Measurements from ENCODE around the gene MTCP1.

MTCP1 gene

DNA sequence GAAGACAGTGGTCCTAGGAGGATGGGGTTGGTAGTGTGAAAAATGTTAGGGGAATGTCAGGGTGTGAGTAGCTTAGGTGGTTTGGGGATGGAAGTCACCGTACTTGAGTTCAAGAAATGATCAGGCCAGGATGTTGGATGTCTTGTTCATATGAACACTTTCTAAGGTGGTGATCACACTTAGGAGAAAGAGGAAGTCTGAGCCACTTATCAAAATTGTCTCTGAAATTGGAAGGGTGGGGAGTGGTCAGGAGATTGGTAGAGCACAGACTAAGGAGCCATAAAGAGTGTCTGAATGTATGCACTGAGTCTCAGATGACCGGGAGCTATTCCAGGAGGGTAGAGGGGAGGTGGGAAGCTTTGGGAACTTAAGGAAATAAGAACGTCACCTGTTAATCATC, 17.3 kb downstream of the MTCP1 start:
- DNase-seq = no peak

DNA sequence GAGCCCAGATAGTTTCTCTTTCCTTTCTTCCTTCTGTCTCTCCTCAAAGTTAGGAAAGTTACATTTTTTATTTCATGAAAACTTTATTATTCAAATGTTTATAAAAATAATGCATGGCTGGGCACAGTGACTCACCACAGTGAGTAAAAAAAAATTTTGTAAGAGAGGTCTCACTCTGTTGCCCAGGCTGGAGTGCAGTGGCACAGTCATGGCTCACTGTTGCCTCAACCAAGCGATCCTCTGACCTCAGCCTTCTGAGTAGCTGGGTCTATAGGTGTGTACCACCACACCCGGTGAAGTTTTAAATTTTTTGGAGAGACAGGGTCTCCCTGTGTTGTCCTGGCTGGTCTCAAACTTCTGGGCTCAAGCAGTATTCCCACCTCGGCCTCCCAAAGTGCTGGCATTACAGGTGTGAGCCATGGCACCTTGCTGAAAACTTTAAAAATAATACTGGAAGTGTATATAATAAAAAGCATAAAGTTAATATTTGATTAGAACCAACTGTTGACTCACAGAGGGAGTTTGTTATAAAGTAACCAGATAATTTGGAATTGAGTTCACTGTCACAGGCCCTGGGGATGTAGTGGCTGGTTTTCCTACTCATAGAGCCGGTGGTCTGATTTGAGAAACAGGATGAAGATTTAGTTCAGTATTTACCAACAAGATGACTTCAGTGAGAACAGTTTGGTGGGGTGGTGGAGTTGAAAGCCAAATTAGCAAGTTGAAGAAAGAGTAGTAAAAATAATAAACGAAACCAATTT, 18.0 kb downstream of the MTCP1 start:
- DNase-seq = no peak

DNA sequence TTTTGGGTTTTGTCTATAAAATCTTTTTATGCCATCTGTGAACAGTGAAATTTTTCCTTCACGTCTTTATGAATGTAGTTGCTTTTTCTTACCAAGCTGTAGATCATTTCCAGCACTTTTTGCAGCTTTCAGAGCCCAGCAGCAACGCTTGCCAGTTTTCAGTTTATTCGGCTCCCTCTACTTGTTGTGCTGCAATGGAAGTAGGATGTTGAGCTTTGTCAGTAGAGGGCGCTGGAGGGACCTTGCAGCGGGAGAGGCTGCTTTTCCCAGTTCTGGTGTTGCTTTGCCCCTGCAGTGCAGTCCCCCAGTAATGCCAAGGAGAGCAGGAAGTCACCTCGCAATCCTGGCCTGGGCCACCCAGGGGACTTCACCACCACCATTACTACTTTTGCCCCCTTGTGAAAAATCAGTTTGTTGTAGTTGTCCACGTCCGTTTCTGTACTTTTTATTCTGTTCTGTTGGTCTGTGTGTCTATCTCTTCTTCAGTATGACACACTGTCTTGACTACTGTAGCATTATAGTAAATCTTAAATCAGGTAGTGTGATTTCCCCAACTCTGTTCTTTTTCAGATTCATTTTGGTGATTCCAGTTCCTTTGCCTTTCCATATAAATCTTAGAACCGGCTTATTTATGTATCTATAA, 21.8 kb downstream of the MTCP1 start:
- peak; percentile 7 to 16 for DNase-seq

DNA sequence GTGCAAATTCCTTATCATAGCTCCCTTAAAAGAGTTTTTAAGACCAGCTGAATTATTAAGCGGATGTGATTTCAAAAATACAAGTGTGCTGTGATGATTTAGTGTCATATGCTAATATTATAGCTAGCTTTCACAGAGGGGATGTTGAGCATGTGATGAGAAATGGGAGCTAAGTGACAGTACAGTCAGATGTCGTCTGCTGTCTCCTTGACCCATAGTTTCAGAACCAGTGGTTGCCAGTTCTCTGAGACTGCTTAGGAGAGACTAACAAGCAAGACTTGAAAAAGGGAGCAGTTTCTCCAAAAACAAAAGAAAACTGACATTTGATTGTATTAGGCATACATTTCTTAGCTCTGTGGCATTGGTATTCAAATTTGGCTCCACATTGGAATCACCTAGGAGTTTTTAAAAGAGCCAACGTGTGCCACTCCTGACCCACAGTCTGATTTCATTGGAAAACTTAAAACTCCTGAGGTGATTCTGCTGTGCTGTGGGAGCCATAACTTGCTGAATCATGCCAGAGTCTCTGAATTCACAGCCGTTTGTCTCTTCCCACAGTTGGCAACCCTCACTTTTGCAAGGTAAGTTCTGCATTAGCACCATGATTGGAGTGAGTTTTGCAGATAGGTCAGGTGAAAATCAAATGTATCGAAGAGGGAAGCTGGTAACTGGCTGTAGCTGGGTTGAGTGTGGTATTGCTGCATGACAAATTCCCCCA, 24.0 kb downstream of the MTCP1 start:
- DNase-seq = no peak

DNA sequence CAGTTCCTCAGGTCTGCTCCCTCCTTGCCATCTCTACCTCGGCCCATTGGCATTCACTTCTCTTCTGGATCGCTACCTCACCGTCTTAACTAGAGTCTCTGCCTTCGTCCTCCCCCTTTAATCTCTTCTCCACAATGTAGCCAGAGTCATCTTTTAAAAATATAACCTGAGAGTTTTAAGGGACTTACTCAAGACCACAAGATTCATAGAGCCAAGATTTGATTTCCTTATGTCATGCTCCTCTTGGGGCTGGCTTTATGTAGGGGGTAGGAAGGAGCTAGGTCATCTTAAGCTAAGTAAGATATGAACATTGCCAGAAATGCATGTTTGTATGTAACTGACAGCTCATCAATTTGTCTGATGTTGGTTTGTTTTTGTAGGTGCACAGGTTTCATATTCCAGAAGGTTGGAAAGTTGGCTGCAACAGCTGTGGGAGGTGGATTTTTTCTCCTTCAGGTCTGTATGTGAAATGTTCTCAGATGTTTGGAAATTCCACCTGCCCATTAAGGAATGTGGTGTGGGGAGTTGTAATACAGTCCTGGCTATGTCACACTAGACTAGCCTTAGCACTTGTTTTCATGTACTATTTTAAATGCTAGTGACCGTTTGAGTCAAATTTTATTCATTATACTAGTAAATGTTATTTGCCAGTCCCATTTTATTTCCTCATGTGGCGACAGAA, 24.7 kb downstream of the MTCP1 start:
- no peak for DNase-seq

DNA sequence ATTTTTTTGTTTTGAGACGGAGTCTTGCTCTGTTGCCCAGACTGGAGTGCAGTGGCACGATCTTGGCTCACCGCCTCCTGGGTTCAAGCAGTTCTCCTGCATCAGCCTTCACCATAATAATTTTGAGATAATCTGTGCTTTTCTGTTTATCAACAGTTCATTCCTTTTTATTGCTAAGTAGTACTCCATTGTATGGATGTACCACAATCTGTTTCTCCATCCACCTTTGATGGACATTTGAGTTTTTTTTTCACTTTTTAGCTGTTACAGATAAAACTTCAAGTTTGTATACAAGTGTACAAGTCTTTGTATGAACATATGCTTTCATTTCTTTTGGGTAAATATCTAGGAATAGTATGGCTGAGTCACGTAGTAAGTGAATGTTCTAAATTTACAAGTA, 35.2 kb downstream of the MTCP1 start:
- no peak for DNase-seq

DNA sequence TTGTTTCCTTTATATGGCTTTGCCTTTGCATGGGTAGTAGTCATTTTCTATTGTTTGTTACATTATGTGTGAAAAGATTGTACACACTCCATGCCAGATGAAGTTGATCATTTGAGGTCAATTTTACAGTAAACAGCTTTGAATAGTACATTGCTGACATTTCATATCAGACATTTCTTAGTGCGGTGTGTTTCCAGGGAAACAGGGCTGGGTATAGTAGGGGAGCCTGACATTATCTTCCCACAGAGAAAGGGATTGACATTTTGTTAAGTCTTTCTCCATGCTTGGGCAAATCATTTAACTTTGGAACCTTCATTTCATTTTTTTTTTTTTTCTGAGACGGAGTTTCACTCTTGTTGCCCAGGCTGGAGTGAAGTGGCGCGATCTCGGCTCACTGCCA, 39.3 kb downstream of the MTCP1 start:
- DNase-seq = no peak

DNA sequence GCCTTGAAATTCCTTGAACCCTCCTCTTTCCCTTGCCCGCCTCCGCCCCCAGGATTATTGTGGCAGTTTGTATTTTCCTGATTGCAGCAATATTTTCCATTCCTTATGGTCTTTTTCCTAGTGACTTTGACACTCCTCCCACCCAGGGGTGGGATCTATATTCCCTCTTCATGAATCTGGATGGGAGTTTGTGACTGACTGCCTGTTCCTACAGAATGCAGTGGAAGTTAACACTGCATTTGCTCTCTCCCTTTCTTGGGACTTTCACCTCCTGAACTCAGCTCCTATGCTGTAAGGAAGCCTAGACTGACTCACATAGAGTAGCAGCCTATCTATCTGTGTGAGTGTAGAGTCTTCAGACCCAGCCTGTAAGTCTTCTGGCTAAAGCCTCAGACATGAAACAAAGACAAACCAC, 42.1 kb downstream of the MTCP1 start:
- DNase-seq = no peak

DNA sequence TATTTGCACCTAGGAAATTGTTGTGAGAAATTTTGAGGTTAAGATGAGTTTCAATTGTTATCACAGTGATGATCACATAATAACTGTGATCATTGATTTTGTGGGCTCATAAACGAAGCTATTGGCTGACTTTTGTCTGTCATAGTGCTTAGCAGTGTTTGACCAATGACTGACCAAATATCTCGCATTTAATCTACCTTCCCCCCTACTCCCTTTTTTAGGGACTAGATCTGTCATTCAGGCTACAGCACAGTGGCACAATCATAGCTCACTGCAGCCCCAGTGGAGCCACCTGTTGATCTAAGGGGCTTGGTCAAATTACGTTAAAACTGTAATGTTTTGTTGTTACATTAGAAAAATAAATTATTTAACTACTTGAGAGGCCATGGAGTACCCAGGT, 42.8 kb downstream of the MTCP1 start:
- DNase-seq = no peak

DNA sequence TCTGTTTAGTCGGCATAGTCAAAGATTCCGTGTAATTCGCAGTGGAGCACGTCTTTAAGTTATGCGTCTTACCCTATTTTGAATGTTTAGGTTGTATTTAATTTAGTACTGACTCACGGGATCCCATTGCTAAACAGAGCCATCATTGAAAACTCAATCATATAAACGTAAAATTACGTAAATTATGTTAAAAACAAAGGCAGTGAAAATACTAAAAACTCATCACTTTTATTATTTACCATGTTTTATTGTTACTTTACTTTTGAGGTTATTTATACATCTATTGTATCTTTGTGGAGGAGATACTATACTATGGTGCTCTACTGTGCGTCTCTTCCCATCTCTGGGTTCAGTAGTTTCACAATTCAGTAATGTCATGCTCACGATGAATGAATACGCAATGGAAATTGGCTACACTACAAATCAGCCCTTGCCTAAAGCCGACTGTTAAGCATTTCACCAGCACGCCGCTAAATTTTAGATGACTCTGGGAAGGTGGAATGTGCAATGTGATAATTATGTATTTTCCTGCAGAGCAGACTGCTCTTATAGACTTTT, 43.3 kb downstream of the MTCP1 start:
- peak in 1 of 2 experiments; percentile 1 for DNase-seq

DNA sequence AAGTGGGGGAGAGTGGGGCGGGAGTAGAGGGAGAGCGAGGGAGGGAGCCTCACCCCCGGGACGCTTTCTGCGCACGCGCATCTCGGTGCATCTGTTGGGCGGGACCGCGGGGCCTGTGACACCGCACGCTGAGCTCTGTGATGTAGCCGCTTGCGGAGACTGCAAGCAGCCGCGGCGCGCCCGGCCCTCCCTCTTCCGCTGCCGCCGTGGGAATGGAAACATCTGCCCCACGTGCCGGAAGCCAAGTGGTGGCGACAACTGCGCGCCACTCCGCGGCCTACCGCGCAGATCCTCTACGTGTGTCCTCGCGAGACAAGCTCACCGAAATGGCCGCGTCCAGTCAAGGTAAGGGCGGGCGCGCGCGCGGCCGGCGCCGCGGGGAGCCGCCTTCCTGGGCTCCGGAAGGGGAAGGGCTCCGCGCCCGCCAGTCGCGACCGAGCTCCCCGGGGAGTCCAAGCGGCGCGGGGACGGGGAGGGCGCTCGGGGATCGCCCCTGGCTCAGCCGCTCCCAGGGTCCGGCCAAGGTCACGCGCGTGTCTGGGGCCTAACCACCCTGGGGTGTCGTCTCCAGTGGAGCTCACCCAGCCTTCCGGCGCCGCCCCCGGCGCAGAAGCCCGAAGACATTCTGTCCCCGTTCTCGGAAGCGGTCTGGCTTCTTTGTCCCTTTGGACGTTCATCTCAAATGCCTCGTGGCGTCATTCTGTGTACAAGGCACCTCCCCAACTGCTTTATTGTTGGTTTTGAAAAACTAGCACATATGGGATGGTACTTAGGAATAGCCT, 44.0 kb downstream of the MTCP1 start, which contains the start of gene FUNDC2:
Gene FUNDC2 (plus strand): TSS at position 118 of the 782 bp plus-strand sequence. CDS start 95 bp downstream, at position 213.
- peak; percentile 79 to 82 for DNase-seq

DNA sequence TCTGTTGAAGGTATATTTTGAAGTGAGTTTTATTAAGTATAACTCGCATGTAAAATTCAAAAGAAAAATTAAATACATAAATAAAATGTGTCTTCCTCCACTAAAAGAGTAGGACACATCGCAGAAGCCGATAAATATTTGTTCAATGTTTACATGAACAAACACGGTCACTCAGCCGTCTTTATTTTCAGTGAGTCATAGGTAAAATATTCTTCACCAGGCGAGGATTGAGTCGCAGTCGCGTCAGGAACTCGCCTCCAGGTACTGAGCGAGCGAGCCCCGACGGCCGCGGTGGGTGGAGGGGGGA, 44.6 kb downstream of the MTCP1 start:
- DNase-seq = no peak

DNA sequence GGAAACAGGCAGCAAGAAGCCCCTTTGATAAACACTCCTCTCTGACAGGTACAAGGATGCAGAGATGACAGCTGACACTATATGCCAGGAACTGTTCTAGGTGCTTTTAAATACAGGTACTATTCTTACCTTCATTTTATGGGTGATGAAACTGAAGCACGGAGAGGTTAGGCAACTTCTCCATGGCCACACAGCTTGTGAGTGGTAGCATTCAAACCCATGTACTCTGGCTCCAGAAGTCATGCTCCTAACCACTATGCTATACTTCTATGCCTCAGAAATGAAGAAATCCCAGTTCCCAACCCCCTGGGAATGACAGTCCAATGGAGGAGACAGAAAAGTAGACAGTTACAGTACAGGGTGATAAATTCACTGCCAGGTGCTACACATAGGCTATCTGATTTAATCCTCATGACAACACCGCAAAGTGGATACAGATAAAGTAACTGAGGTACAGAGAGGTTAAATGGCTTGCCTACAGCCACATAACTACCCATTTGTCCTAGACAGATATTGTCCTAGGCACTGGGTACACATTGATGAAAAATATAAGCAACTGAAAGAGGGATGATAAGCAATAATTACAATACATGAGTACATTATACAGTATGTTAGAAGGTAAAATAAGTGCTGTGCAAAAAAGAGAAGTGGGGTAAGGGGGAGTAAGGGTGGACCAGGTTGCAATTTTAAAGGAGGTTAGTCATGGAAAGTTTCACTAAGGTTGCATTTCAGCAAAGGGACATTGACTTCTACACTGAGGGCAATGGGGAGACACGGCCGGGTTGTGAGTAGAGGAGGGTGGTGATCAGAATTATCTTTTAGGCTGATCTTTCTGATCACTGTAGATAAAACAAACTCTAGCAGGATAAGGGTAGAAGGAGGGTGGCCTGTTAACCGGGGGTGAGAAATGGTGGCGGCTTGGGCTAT, 46.8 kb downstream of the MTCP1 start:
- no peak for DNase-seq

DNA sequence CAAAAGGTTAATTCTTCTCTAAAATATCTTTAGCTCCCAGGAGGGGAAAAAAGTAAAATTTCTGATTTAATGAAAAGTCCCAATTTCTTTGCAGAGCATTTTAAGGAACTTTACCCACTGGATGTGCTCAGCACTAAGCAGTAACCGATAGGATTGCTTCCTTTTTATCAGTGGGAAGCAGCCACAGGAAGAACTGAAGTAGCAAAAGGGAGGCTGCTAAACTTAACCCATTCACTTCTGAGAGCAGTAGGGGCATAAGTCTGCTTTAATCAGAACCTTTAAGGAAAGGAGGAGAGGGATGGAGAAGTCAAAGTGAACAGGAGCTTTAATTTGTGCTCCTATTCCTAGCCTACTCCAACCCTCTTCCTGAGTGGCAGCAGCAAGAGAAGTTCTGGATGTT, 48.4 kb downstream of the MTCP1 start, which contains the start of gene F8:
Gene F8 (minus strand): TSS at position 139 of the 400 bp plus-strand sequence. CDS start 171 bp downstream, outside the sequence.
- DNase-seq = no peak

DNA sequence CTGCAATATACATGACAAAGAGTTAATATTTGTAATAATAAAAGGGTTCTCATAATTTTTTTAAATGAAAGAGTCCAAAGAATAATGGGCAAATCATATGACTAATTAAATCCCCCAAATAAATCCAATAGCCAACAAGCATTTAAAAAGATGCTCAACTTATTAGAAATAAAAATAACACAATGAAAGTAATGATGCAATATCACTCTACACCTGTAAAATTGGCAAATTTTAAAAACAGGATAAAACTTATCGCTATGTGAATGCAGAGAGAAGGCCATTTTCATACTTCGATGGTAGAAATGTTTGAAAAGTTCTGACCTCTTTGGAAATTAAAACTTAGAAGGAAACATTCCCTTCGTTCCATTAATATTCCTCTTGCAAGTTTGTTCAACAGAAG, 50.3 kb downstream of the MTCP1 start:
- DNase-seq = no peak
